ENCODE measurements around the gene KLHL40. TPM values are rescaled to one million over a fixed set of nuclear protein-coding genes. Genes with fewer than 3 reads are reported as not detected.

KLHL40 gene
- total RNA-seq, 1 experiment from 2014 or later: not detected

GRCh38 chr3:42658771-42659390 lies 26.5 kb upstream of the KLHL40 start:
- Histone ChIP-seq H3K4ac (ENCODE audit: low read depth, low read length) (no peak overlapping the region), H3K79me1 (ENCODE audit: insufficient read depth, low read depth, low read length, poor library complexity, severe bottlenecking) (no peaks in the 10 kb centered on the region), H3T11ph (ENCODE audit: low read length) (no peak overlapping the region), H4K91ac (ENCODE audit: insufficient read length, low read depth, low read length) (no peak overlapping the region), H3K27me3 (ENCODE audit: insufficient read depth, low read length) (no peaks in the 10 kb centered on the region), H2BK5ac (ENCODE audit: insufficient read length, low read length) (no peak overlapping the region), H2BK20ac (ENCODE audit: low read depth, low read length, poor library complexity, severe bottlenecking) (no peak overlapping the region), H4K5ac (ENCODE audit: insufficient read length, low read depth, low read length) (no peak overlapping the region), H3K9ac (ENCODE audit: extremely low read depth, insufficient read length, low read length) (no peak overlapping the region), H3K27ac (ENCODE audit: insufficient read length, low read depth, low read length) (no peak overlapping the region), H3K56ac (ENCODE audit: insufficient read length, low read depth, low read length) (no peak overlapping the region), H3K23ac (ENCODE audit: insufficient read length, low read depth, low read length) (no peak overlapping the region), H4K8ac (replicated peaks; ENCODE audit: insufficient read length, low read depth, low read length) (no peak overlapping the region), H3K14ac (ENCODE audit: insufficient read depth, low read length) (no peak overlapping the region), H2BK15ac (ENCODE audit: low read depth, low read length) (no peak overlapping the region), H3K4me2 (ENCODE audit: insufficient read depth, insufficient read length, low read length) (no peak overlapping the region), H2BK12ac (ENCODE audit: insufficient read length, low read depth, low read length) (no peak overlapping the region), H2AFZ (ENCODE audit: low read length) (no peak overlapping the region), H3K79me2 (ENCODE audit: insufficient read depth, low read length) (no peaks in the 10 kb centered on the region), H2AK5ac (ENCODE audit: insufficient read length, low read length) (no peak overlapping the region), H3K4me1 (ENCODE audit: insufficient read depth, low read length) (peaks cover 6% of the 10 kb centered on the region; the same call in 1 of the 2 replicates), H4K20me1 (ENCODE audit: control insufficient read depth, insufficient read depth, insufficient read length) (no peaks in the 10 kb centered on the region), H2BK120ac (ENCODE audit: low read depth, low read length, poor library complexity, severe bottlenecking) (no peak overlapping the region), H3K18ac (ENCODE audit: insufficient read length, low read depth, low read length) (no peak overlapping the region), H3K9me3 (ENCODE audit: control insufficient read depth, low read depth, low read length) (no peaks in the 10 kb centered on the region), H3K23me2 (ENCODE audit: insufficient read length, low read depth, low read length, poor library complexity, severe bottlenecking) (no peaks in the 10 kb centered on the region)
- no peak for TF ChIP-seq CTCF (conservative IDR thresholded peaks at IDR 0.05)
- DNase-seq: no peak
- Mint-ChIP-seq H3K27me3 (ENCODE audit: low read depth) (no peaks in the 10 kb centered on the region), H3K9me3 (no peaks in the 10 kb centered on the region), H3K4me3 (no peak overlapping the region), H3K36me3 (ENCODE audit: insufficient read depth in 1 of 3, low read depth in 3 of 3) (peaks cover 3 to 21% (median 8%) of the 10 kb centered on the region in 3 experiments), H3K27ac (no peak overlapping the region; a peak in 1 of 7 replicates), H3K4me1 (peaks cover 2 to 22% of the 10 kb centered on the region in 2 experiments; a peak in 2 of 4 replicates)
- WGBS (ENCODE audit: extremely low coverage, insufficient read length, low lambda C conversion rate): no CpG with 5 or more reads among the region's 22 CpGs

Measured in H9 (cell line).